Measurements from ENCODE around the gene CHSY1. TPM values are rescaled to one million over a fixed set of nuclear protein-coding genes. Genes with fewer than 3 reads are reported as not detected.

CHSY1 gene
- total and polyA plus RNA-seq, 11 donors: 5.6 to 41.3 (median 11.1) TPM

GRCh38 chr15:101179341-101180153 is 72.3 kb downstream of the CHSY1 start:
- Histone ChIP-seq H3K36me3 (peaks cover 0 to 62% (median 13%) of the 10 kb centered on the region in 9 donors), H3K27me3 (no peaks in the 10 kb centered on the region), H3K9me3 (peaks cover 0 to 5% (median 0%) of the 10 kb centered on the region in 12 donors), H3K4me1 (peaks cover 0 to 78% (median 36%) of the 10 kb centered on the region in 12 donors), H3K27ac (peak overlapping the region in 2 of 12 donors; percentile 7 to 31), H3K4me3 (no peak overlapping the region)
- intact Hi-C loops (cut with DNase I): loop anchor here in 3 of 10 donors (5.0 to 10.0 kb wide), 2 partner anchors 65 to 68 kb away; no protein-coding TSS in a partner anchor
- DNase-seq (no peak), ATAC-seq (no peak)
- TF ChIP-seq CTCF (IDR thresholded peaks at IDR 0.05) (no peak), POLR2A (IDR thresholded peaks at IDR 0.05) (no peak)
- WGBS, 4 donors: 84 to 90% (median 88%) methylated on average over 20 to 21 of the region's 21 CpGs

DNA sequence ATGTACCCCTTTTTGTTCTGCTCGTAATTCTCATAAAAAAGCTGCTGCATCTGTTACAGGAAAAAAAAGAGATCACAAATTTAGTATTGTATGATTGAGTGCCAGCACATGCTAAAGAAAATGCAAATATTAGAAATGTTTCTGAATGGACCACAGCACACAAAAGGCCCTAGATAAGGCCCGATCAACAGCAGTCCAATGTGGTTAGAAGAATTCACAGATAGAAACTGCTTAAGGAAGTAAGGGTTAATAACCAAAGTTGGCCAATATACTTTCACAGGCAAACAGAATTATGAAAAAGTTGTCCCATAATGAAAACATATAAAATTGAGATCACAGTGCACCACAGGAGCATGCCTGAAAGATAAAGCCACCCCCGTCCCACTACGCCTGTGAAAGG is 72.9 kb downstream of the CHSY1 start:
- intact Hi-C loops (cut with DNase I): no loop called here
- Histone ChIP-seq H3K27me3 (no peaks in the 10 kb centered on the region), H3K4me3 (no peak overlapping the region), H3K4me1 (peaks cover 0 to 78% (median 30%) of the 10 kb centered on the region in 12 donors), H3K36me3 (peaks cover 0 to 68% (median 16%) of the 10 kb centered on the region in 9 donors), H3K27ac (no peak overlapping the region), H3K9me3 (peaks cover 0 to 5% (median 0%) of the 10 kb centered on the region in 12 donors)
- no peak for TF ChIP-seq CTCF (IDR thresholded peaks at IDR 0.05)
- TF ChIP-seq POLR2A (IDR thresholded peaks at IDR 0.05): no peak
- ATAC-seq (no peak), DNase-seq (no peak)
- 89 to 96% (median 94%) methylated on average over 4 of the region's 4 CpGs for WGBS, 4 donors

- DNase-seq: no peak
Observed at GRCh38 chr15:101178479-101178878, 73.4 kb downstream of the CHSY1 start.

More at GRCh38 chr15:101178479-101178878, 73.4 kb downstream of the CHSY1 start:
- H3K36me3 ChIP-seq: peaks cover 0 to 70% (median 16%) of the 10 kb centered on the region in 9 donors
- ATAC-seq: no peak
- intact Hi-C loops (cut with DNase I): no loop called here
- no peak overlapping the region for H3K4me3 ChIP-seq
- peak overlapping the region in 1 of 12 donors; percentile 84 for H3K27ac ChIP-seq
- H3K9me3 ChIP-seq: peaks cover 0 to 5% (median 0%) of the 10 kb centered on the region in 12 donors
- WGBS, 4 donors: 96 to 99% (median 97%) methylated on average over 18 of the region's 18 CpGs
- TF ChIP-seq POLR2A (IDR thresholded peaks at IDR 0.05) (no peak), CTCF (IDR thresholded peaks at IDR 0.05) (no peak)
- H3K27me3 ChIP-seq: no peaks in the 10 kb centered on the region
- peaks cover 0 to 78% (median 25%) of the 10 kb centered on the region in 12 donors for H3K4me1 ChIP-seq

Measured in heart left ventricle (tissue), 16 donors.